HG03442 (cell line): Measurements from ENCODE around the gene PSMD4.

Source experiments
- ATAC-seq: cut with Tn5 transposase; IDR thresholded peaks from one replicate; pipeline ENCODE4 v1.9.1; 2021; ENCODE audit warnings: mild to moderate bottlenecking, moderate library complexity; ENCODE audit not compliant: unreplicated experiment

PSMD4 gene

GRCh38 chr1:151293093-151293492 lies 38.6 kb downstream of the PSMD4 start:
- ATAC-seq: no peak

- ATAC-seq: no peak
Measured at GRCh38 chr1:151294742-151295462, 40.4 kb downstream of the PSMD4 start.

- no peak for ATAC-seq
Measured at GRCh38 chr1:151309811-151310323, 55.3 kb downstream of the PSMD4 start.

- no peak for ATAC-seq
Measured at GRCh38 chr1:151311011-151311410, 56.5 kb downstream of the PSMD4 start.

- ATAC-seq: peak; percentile 45
Measured at GRCh38 chr1:151311589-151312331, 57.2 kb downstream of the PSMD4 start.

- ATAC-seq: no peak
Measured at GRCh38 chr1:151312411-151312810, 57.9 kb downstream of the PSMD4 start.

GRCh38 chr1:151312826-151313225 lies 58.3 kb downstream of the PSMD4 start:
- no peak for ATAC-seq

- no peak for ATAC-seq
Measured at GRCh38 chr1:151313501-151313900, 59.0 kb downstream of the PSMD4 start.

GRCh38 chr1:151314137-151314875 lies 59.8 kb downstream of the PSMD4 start:
- no peak for ATAC-seq

- no peak for ATAC-seq
Measured at GRCh38 chr1:151315565-151316235, 61.2 kb downstream of the PSMD4 start.
